ENCODE data around the gene PAPPA2. TPM values are rescaled to one million over a fixed set of nuclear protein-coding genes. Genes with fewer than 3 reads are reported as not detected.
"Not testable (repeated sequence)": the region's sequence is repeated elsewhere in the genome, so short reads cannot be mapped to it uniquely, and the experiment has no call there.

Gene PAPPA2
- total and polyA plus RNA-seq, 9 of the 15 experiments (the other 6 are each of a cell fraction or from before 2014, with no cell fraction given), result 0.01 to 0.15 (median 0.05) TPM; not detected in 2

DNA sequence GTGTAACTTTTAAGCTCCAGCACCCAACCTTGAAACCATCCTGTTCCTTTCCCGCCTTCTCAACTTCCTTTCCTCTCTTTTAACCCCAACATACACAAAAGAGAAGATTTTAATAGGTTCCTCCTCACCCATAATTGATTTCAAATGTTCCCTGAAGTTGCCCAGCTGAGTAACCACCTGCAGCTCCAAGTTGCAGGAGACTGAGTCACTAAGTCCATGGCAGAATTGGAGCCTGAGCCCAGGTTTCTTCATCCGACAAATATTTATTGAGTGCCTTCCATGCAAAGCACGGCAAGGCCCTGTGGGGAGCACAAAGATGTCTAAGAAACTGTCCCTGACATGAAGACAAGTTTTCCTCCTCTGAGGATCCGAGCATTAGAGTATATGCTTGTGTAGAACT lies 97.7 kb downstream of the PAPPA2 start:
- ATAC-seq (no peak), FAIRE-seq (no peak), DNase-seq (ENCODE audit: extremely low read depth in 1 of 4, low spot score in 3 of 4) (no peak)
- Histone ChIP-seq H3K9me1 (ENCODE audit: control insufficient read depth, insufficient read depth, low read length) (no peaks in the 10 kb centered on the region), H3K4me3 (no peak overlapping the region), H3K27me3 (ENCODE audit: control insufficient read depth in 2 of 2, insufficient read depth in 2 of 2, low read length in 2 of 2) (peaks cover 2 to 18% of the 10 kb centered on the region in 2 experiments; a peak in 4 of 5 replicates), H3K9me3 (replicated peaks; ENCODE audit: control insufficient read depth, insufficient read depth, low read depth, low read length) (no peaks in the 10 kb centered on the region), H3K36me3 (ENCODE audit: control insufficient read depth, insufficient read depth, low read length) (no peaks in the 10 kb centered on the region), H3K4me2 (ENCODE audit: insufficient read depth, low read length) (no peak overlapping the region), H3K4me1 (replicated peaks in 1 of 2; ENCODE audit: control insufficient read depth in 2 of 2, insufficient read depth in 2 of 2, low read length in 2 of 2) (no peaks in the 10 kb centered on the region), H3K27ac (ENCODE audit: extremely low read depth, low read depth, low read length) (no peak overlapping the region), H2AFZ (ENCODE audit: low read depth, low read length) (no peak overlapping the region), H3K9ac (ENCODE audit: insufficient read depth in 1 of 2, low read depth in 2 of 2, low read length in 2 of 2) (no peak overlapping the region), H4K20me1 (replicated peaks; ENCODE audit: control insufficient read depth, insufficient read depth, low read length) (no peaks in the 10 kb centered on the region), H3K79me2 (ENCODE audit: control insufficient read depth, insufficient read depth, low read length) (no peaks in the 10 kb centered on the region)
- no TSS peak for BruUV-seq (replicated peaks)
- CTCF ChIA-PET (ENCODE audit: low intra/inter-chr PET ratio), result interaction anchor here (0.6 to 2.6 kb wide), 3 partner anchors 283 to 1919 kb away, joined by 3 to 44 read pairs (median 14); no protein-coding TSS in a partner anchor
- TF ChIP-seq BDP1 (IDR thresholded peaks at IDR 0.05; ENCODE audit: insufficient read depth, insufficient read length), result no peak
- TF ChIP-seq NFIC (IDR thresholded peaks at IDR 0.05), result 0 out of 2 replicates have a peak, but pooled peaks have one; percentile 47
- intact Hi-C loops (cut with micrococcal nuclease) (loop anchor here (1.0 kb wide), 4 partner anchors 131 to 389 kb away; no protein-coding TSS in a partner anchor), in situ Hi-C loops (cut with MboI) (loop anchor here (25.0 kb wide), 1 partner anchor 1377 kb away; no protein-coding TSS in a partner anchor)
- 55% methylated on average over 4 of the region's 4 CpGs for WGBS (ENCODE audit: insufficient coverage, low coverage, missing lambda C conversion rate)
- POLR2A ChIA-PET, result interaction anchor here (1.5 kb wide), 1 partner anchor 319 kb away, joined by 4 read pairs; no protein-coding TSS in a partner anchor

DNA sequence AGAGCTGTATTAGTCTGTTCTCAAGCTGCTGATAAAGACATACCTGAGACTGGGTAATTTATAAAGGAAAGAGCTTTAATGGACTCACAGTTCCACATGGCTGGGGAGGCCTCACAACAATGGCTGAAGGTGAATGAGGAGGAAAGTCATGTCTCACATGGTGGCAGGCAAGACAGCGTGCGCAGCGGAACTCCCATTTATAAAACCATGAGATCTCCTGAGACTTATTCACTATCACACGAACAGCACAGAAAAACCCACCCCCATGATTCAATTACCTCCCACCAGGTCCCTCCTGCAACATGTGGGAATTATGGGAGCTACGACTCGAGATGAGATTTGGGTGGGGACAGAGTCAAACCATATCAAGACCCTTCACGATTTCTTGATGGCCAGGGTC lies 98.8 kb downstream of the PAPPA2 start:
- in situ Hi-C loops (cut with MboI), result loop anchor here (25.0 kb wide), 1 partner anchor 1376 kb away; no protein-coding TSS in a partner anchor
- intact Hi-C loops (cut with micrococcal nuclease); H3K27ac ChIP-seq (ENCODE audit: extremely low read depth, low read depth, low read length); H3K36me3 ChIP-seq (ENCODE audit: control insufficient read depth, insufficient read depth, low read length); DNase-seq (ENCODE audit: extremely low read depth in 1 of 4, low spot score in 3 of 4); H2AFZ ChIP-seq (ENCODE audit: low read depth, low read length); H3K4me1 ChIP-seq (replicated peaks in 1 of 2; ENCODE audit: control insufficient read depth in 2 of 2, insufficient read depth in 2 of 2, low read length in 2 of 2); H3K27me3 ChIP-seq (ENCODE audit: control insufficient read depth in 2 of 2, insufficient read depth in 2 of 2, low read length in 2 of 2); FAIRE-seq; BruUV-seq (replicated peaks); H3K9ac ChIP-seq (ENCODE audit: insufficient read depth in 1 of 2, low read depth in 2 of 2, low read length in 2 of 2); H3K9me3 ChIP-seq (replicated peaks; ENCODE audit: control insufficient read depth, insufficient read depth, low read depth, low read length); POLR2A ChIA-PET; H3K4me3 ChIP-seq; ATAC-seq; H4K20me1 ChIP-seq (replicated peaks; ENCODE audit: control insufficient read depth, insufficient read depth, low read length); H3K4me2 ChIP-seq (ENCODE audit: insufficient read depth, low read length); H3K9me1 ChIP-seq (ENCODE audit: control insufficient read depth, insufficient read depth, low read length); H3K79me2 ChIP-seq (ENCODE audit: control insufficient read depth, insufficient read depth, low read length): not testable (repeated sequence)
- 39% methylated on average over 7 of the region's 7 CpGs for WGBS (ENCODE audit: insufficient coverage, low coverage, missing lambda C conversion rate)
- CTCF ChIA-PET (ENCODE audit: low intra/inter-chr PET ratio), result interaction anchor here (0.6 kb wide), 1 partner anchor 1218 kb away, joined by 3 read pairs; no protein-coding TSS in a partner anchor
